HepG2 (cell line): ENCODE results near the gene E2F3. TPM values are rescaled to one million over a fixed set of nuclear protein-coding genes. Genes with fewer than 3 reads are reported as not detected.

ENCODE experiments used
- RAD21 ChIP-seq: fragments of 450-650 bp; formaldehyde crosslinking; IDR thresholded peaks from 2 replicates; pipeline ENCODE4 v1.5.0; 2020; ENCODE audit warnings: mild to moderate bottlenecking
- ZNF430 ChIP-seq: sonication (generic); formaldehyde crosslinking; IDR thresholded peaks from 2 replicates; pipeline ENCODE4 v1.9.0; 2021; ENCODE audit warnings: mild to moderate bottlenecking, missing genetic modification reagents
- polyA plus RNA-seq, 8 experiments: library from polyadenylated mRNA; depleted of rRNA in 3 of 8; stranded (reverse) in 7 of 8; unstranded in 1 of 8; fragments of >200 nt; fragmentation: Illumina TruSeq in 4 of 8; extraction: Trizol in 4 of 8; gene quantifications; 2 replicates each; pipeline versions ENCODE4 v1.2.1 to v1.2.3, GENCODE V29; 2011 to 2016; ENCODE audit warnings: low read depth in 4 of 8, missing spikeins in 1 of 8, mixed read lengths in 1 of 8; ENCODE audit not compliant: insufficient read depth in 1 of 8
- total RNA-seq, 5 experiments: library from RNA; depleted of rRNA; stranded (reverse); fragments of >200 nt; fragmentation: Illumina TruSeq; extraction: Trizol; gene quantifications; 2 replicates each; pipeline ENCODE4 v1.2.3, GENCODE V29; 2016; ENCODE audit warnings: low read depth in 1 of 5
- TF ChIP-seq, protein P1 (sequence below): sonication (generic); formaldehyde crosslinking; IDR thresholded peaks from 2 replicates; pipeline ENCODE4 v1.4.0; 2020; ENCODE audit warnings: mild to moderate bottlenecking, missing genetic modification reagents
- TF ChIP-seq, protein P2 (sequence below): sonication (generic); formaldehyde crosslinking; IDR thresholded peaks from 2 replicates; pipeline ENCODE4 v1.5.1; 2020; ENCODE audit warnings: mild to moderate bottlenecking, missing genetic modification reagents, moderate library complexity

The E2F3 gene
- total and polyA plus RNA-seq, 2 of the 13 experiments (the other 11 are each of a cell fraction or from before 2014, with no cell fraction given): 8.5 to 12.7 TPM

DNA sequence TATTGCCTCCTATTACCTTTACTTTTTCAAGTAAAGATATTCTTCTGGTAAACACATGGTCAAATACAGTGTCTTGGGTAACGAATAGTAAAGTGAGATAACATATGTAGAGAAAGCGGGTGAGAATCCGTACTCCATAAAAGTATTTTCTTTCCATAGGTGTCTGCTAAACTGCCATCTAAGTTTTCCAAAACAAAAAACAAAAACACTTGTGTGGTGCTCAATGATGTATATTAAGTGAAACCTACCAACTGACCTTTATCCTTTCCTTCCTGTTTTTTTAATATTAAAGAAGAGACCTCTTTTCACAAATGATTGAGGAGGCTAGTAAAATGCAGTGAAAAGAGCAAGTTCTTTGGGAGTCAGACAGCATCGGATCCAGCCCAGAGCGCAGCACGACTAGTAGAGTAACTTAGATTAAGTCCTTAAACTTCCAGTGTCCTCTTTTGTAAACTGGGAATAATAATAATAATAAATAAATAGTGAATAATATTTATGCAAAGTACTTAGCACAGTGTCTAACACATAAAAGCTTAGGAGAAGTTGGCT lies 132.1 kb downstream of the E2F3 start (continued):
- TF ChIP-seq, protein P1, sequence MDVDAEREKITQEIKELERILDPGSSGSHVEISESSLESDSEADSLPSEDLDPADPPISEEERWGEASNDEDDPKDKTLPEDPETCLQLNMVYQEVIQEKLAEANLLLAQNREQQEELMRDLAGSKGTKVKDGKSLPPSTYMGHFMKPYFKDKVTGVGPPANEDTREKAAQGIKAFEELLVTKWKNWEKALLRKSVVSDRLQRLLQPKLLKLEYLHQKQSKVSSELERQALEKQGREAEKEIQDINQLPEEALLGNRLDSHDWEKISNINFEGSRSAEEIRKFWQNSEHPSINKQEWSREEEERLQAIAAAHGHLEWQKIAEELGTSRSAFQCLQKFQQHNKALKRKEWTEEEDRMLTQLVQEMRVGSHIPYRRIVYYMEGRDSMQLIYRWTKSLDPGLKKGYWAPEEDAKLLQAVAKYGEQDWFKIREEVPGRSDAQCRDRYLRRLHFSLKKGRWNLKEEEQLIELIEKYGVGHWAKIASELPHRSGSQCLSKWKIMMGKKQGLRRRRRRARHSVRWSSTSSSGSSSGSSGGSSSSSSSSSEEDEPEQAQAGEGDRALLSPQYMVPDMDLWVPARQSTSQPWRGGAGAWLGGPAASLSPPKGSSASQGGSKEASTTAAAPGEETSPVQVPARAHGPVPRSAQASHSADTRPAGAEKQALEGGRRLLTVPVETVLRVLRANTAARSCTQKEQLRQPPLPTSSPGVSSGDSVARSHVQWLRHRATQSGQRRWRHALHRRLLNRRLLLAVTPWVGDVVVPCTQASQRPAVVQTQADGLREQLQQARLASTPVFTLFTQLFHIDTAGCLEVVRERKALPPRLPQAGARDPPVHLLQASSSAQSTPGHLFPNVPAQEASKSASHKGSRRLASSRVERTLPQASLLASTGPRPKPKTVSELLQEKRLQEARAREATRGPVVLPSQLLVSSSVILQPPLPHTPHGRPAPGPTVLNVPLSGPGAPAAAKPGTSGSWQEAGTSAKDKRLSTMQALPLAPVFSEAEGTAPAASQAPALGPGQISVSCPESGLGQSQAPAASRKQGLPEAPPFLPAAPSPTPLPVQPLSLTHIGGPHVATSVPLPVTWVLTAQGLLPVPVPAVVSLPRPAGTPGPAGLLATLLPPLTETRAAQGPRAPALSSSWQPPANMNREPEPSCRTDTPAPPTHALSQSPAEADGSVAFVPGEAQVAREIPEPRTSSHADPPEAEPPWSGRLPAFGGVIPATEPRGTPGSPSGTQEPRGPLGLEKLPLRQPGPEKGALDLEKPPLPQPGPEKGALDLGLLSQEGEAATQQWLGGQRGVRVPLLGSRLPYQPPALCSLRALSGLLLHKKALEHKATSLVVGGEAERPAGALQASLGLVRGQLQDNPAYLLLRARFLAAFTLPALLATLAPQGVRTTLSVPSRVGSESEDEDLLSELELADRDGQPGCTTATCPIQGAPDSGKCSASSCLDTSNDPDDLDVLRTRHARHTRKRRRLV (CRISPR knock-in tag): no peak
- TF ChIP-seq, protein P2, sequence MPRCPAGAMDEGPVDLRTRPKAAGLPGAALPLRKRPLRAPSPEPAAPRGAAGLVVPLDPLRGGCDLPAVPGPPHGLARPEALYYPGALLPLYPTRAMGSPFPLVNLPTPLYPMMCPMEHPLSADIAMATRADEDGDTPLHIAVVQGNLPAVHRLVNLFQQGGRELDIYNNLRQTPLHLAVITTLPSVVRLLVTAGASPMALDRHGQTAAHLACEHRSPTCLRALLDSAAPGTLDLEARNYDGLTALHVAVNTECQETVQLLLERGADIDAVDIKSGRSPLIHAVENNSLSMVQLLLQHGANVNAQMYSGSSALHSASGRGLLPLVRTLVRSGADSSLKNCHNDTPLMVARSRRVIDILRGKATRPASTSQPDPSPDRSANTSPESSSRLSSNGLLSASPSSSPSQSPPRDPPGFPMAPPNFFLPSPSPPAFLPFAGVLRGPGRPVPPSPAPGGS: no peak
- TF ChIP-seq ZNF430 (CRISPR knock-in tag) (no peak), RAD21 (CRISPR knock-in tag) (no peak)
